GM19193 (cell line): Measurements from ENCODE around the gene THSD7B.

ENCODE experiments used
- POLR2A ChIP-seq: IDR thresholded peaks from 4 replicates; pipeline ENCODE4 v1.6.1; 2011; ENCODE audit not compliant: insufficient read depth, insufficient read length; ENCODE audit errors: extremely low read depth

Gene THSD7B

GRCh38 chr2:137039482-137040152, 274.3 kb downstream of the THSD7B start:
- TF ChIP-seq POLR2A = no peak

GRCh38 chr2:137047369-137047768, 282.0 kb downstream of the THSD7B start:
- no peak for TF ChIP-seq POLR2A

- TF ChIP-seq POLR2A = no peak
These were observed 283.1 kb downstream of the THSD7B start for GRCh38 chr2:137048455-137048854.

GRCh38 chr2:137049518-137049917, 284.2 kb downstream of the THSD7B start:
- no peak for TF ChIP-seq POLR2A

- no peak for TF ChIP-seq POLR2A
These were observed 285.6 kb downstream of the THSD7B start for GRCh38 chr2:137050949-137051348.

- TF ChIP-seq POLR2A = no peak
These were observed 286.5 kb downstream of the THSD7B start for GRCh38 chr2:137051778-137052398.

GRCh38 chr2:137056704-137057103, 291.4 kb downstream of the THSD7B start:
- no peak for TF ChIP-seq POLR2A

- TF ChIP-seq POLR2A = no peak
These were observed 326.4 kb downstream of the THSD7B start for GRCh38 chr2:137091704-137092103.

- no peak for TF ChIP-seq POLR2A
These were observed 327.8 kb downstream of the THSD7B start for GRCh38 chr2:137093116-137093515.

GRCh38 chr2:137096187-137096586, 330.8 kb downstream of the THSD7B start:
- no peak for TF ChIP-seq POLR2A

GRCh38 chr2:137096693-137097092, 331.3 kb downstream of the THSD7B start:
- TF ChIP-seq POLR2A = no peak

- no peak for TF ChIP-seq POLR2A
These were observed 342.6 kb downstream of the THSD7B start for GRCh38 chr2:137107904-137108303.

GRCh38 chr2:137111896-137112295, 346.6 kb downstream of the THSD7B start:
- no peak for TF ChIP-seq POLR2A

- no peak for TF ChIP-seq POLR2A
These were observed 349.9 kb downstream of the THSD7B start for GRCh38 chr2:137115081-137115794.

GRCh38 chr2:137115795-137116089, 350.4 kb downstream of the THSD7B start:
- no peak for TF ChIP-seq POLR2A

GRCh38 chr2:137117385-137117784, 352.0 kb downstream of the THSD7B start:
- no peak for TF ChIP-seq POLR2A
